ENCODE data around the gene EFNA1.
"Not testable (repeated sequence)": the region's sequence is repeated elsewhere in the genome, so short reads cannot be mapped to it uniquely, and the experiment has no call there.

The EFNA1 gene

DNA sequence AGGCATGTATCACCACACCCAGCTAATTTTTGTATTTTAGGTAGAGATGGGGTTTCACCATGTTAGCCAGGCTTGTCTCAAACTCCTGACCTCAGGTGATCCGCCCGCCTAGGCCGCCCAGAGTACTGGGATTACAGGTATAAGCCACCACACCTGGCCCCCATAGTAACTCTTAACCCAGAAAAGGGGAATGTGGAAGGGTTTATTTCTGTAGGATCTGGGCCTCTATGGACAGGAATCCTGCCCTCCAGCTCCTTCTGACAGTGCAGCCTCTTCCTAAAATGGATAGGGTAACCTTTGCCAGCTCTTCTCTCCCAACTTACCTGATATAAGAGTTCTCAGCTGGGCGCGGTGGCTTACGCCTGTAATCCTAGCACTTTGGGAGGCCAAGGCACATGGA, 35.0 kb downstream of the EFNA1 start:
- DNase-seq: not testable (repeated sequence)

DNA sequence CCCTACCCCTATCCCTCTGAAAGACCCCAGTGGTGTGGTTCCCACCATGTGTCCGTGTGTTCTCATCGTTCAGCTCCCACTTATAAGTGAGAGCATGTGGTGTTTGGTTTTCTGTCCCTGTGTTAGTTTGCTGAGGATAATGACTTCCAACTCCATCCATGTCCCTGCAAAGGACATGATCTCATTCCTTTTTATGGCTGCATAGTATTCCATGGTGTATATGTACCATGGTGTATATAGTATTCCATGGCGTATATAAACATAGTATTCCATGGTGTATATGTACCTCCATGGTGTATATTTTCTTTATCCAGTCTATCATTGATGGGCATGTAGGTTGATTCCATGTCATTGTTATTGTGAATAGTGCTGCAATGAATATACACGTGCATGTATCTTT, 36.1 kb downstream of the EFNA1 start:
- DNase-seq: not testable (repeated sequence)

DNA sequence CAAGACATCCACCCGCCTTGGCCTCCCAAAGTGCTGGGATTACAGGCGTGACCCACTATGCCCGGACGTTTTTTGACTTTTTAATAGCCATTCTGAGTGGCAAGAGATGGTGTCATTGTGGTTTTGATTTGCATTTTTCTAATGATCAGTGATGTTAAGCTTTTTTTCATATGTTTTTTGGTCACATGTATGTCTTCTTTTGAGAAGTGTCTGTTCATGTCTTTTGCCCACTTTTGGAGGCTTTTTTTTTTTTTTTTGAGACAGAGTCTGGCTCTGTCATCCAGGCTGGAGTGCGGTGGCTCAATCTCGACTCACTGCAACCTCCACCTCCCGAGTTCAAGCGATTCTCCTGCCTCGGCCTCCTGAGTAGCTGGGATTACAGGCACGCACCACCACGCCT, 36.9 kb downstream of the EFNA1 start:
- not testable (repeated sequence) for DNase-seq

DNA sequence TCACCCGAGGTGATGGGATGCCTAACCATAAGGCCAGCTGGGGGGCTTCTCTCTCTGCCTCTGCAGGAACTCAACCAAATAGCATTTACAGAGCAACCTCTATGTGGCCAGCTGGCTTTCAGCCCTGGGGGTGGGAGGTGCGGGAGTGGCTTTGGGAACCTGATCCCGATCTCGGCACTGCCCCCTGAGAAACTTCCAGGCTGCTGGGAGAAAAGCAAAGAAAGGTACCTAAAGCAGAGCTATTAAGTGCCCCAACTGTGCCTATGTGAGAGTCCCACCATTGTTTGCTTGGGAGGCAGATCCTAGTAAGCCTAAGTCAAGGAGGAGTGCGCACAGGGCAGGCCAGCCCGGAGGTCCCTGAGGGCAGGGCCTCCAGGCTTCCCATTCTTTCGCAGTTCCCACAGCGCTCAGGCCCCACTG, 38.4 kb downstream of the EFNA1 start:
- no peak for DNase-seq

GRCh38 chr1:155166471-155167165, 38.9 kb downstream of the EFNA1 start:
- no peak for DNase-seq

GRCh38 chr1:155167166-155168104, 39.8 kb downstream of the EFNA1 start:
- DNase-seq: peak; percentile 53

GRCh38 chr1:155168105-155168445, 40.4 kb downstream of the EFNA1 start:
- DNase-seq: not testable (repeated sequence)

- DNase-seq: no peak
These were observed 41.0 kb downstream of the EFNA1 start for GRCh38 chr1:155168456-155169210.

DNA sequence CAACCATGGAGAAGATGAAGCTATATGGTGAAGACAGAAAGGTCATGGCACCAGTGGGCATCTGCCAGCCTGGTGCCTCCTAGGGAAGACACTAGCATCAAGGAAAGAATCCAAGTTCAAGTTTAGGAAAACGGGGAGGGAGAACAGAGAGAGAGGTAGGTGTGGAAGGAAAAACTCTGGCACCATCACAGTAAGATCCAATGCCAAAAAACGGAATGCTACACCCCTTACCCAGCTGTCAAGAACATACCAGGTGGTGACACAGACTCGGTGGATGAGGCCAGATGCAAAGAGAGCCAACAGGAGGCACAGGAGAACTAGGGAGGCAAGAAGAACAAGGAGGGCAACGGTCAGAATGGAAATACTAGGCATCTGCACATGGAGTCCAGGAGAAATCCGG, 41.9 kb downstream of the EFNA1 start:
- no peak for DNase-seq

- no peak for DNase-seq
These were observed 42.6 kb downstream of the EFNA1 start for GRCh38 chr1:155170101-155170785.

- no peak for DNase-seq
These were observed 43.1 kb downstream of the EFNA1 start for GRCh38 chr1:155170806-155171205.

- DNase-seq: no peak
These were observed 44.4 kb downstream of the EFNA1 start for GRCh38 chr1:155171836-155172731.

- DNase-seq: peak; percentile 96
These were observed 45.2 kb downstream of the EFNA1 start, which contains the start of gene KRTCAP2 for GRCh38 chr1:155172732-155173477. TSS of gene KRTCAP2 (minus strand) at chr1:155173304. CDS start at chr1:155173224, 80 bp downstream.

GRCh38 chr1:155173478-155174323, 46.0 kb downstream of the EFNA1 start, which contains the start of gene TRIM46:
TSS of gene TRIM46 (plus strand) at chr1:155173849. CDS start at chr1:155173967, 118 bp downstream.
- peak; percentile 42 for DNase-seq

- DNase-seq: peak; percentile 84
These were observed 46.9 kb downstream of the EFNA1 start for GRCh38 chr1:155174324-155175280.

GRCh38 chr1:155175281-155175926, 47.7 kb downstream of the EFNA1 start:
- DNase-seq: no peak

- DNase-seq: no peak
These were observed 48.3 kb downstream of the EFNA1 start for GRCh38 chr1:155175927-155176371.

Data from NCI-H2081 treated with DMSO at 0.1 percent for 48 hours (cell line).